SK-N-SH treated with all-trans-retinoic acid at 6 μM for 48 hours (cell line): Measurements from ENCODE around the gene NBAS.

Source experiments
- ATAC-seq: fragments of 200-7000 bp; cut with Tn5 transposase; 3 replicates; pipeline ENCODE4 v1.9.1; 2020; ENCODE audit warnings: mild to moderate bottlenecking, moderate library complexity
- ARNTL ChIP-seq: fragments of 450-650 bp; formaldehyde crosslinking; IDR thresholded peaks from 2 replicates; pipeline ENCODE4 v1.5.0; 2020; ENCODE audit warnings: low read depth, mild to moderate bottlenecking, moderate library complexity, borderline replicate concordance
- CREB5 ChIP-seq: fragments of 250-450 bp; sonication (Bioruptor Pico); IDR thresholded peaks from 2 replicates; pipeline ENCODE4 v1.5.1; 2020; ENCODE audit warnings: low read depth, mild to moderate bottlenecking, moderate library complexity
- CSDC2 ChIP-seq: fragments of 250-450 bp; sonication (Bioruptor Pico); IDR thresholded peaks from 2 replicates; pipeline ENCODE4 v1.5.0; 2020; ENCODE audit warnings: mild to moderate bottlenecking, moderate library complexity
- CSRNP3 ChIP-seq: fragments of 250-450 bp; sonication (Bioruptor Pico); IDR thresholded peaks from 2 replicates; pipeline ENCODE4 v1.5.1; 2021; ENCODE audit warnings: mild to moderate bottlenecking, moderate library complexity
- ESRRG ChIP-seq: fragments of 250-450 bp; sonication (Bioruptor Pico); IDR thresholded peaks from 2 replicates; pipeline ENCODE4 v1.6.1; 2021; ENCODE audit warnings: mild to moderate bottlenecking
- GLIS3 ChIP-seq: fragments of 250-450 bp; sonication (Bioruptor Pico); IDR thresholded peaks from 2 replicates; pipeline ENCODE4 v1.5.0; 2020; ENCODE audit warnings: mild to moderate bottlenecking, moderate library complexity
- ISL1 ChIP-seq: fragments of 250-450 bp; sonication (Bioruptor Pico); IDR thresholded peaks from 2 replicates; pipeline ENCODE4 v2.1.2; 2022; ENCODE audit warnings: mild to moderate bottlenecking, moderate library complexity
- OSR1 ChIP-seq: fragments of 250-450 bp; sonication (Bioruptor Pico); IDR thresholded peaks from 2 replicates; pipeline ENCODE4 v1.8.0; 2022; ENCODE audit warnings: moderate library complexity, mild to moderate bottlenecking, inconsistent platforms
- PATZ1 ChIP-seq: fragments of 250-450 bp; sonication (Bioruptor Pico); IDR thresholded peaks from 2 replicates; pipeline ENCODE4 v1.8.0; 2020; ENCODE audit warnings: mild to moderate bottlenecking, moderate library complexity, borderline replicate concordance
- POU6F1 ChIP-seq: fragments of 250-450 bp; sonication (Bioruptor Pico); IDR thresholded peaks from 2 replicates; pipeline ENCODE4 v1.8.0; 2021; ENCODE audit warnings: low read depth, mild to moderate bottlenecking, moderate library complexity, borderline replicate concordance
- PPARA ChIP-seq: fragments of 250-450 bp; sonication (Bioruptor Pico); IDR thresholded peaks from 2 replicates; pipeline ENCODE4 v1.5.0; 2020; ENCODE audit warnings: mild to moderate bottlenecking, borderline replicate concordance
- SNAI2 ChIP-seq: fragments of 250-450 bp; sonication (Bioruptor Pico); IDR thresholded peaks from 2 replicates; pipeline ENCODE4 v1.5.0; 2020; ENCODE audit warnings: mild to moderate bottlenecking, moderate library complexity
- TCF4 ChIP-seq: fragments of 250-450 bp; sonication (Bioruptor Pico); IDR thresholded peaks from 2 replicates; pipeline ENCODE4 v1.8.0; 2021; ENCODE audit warnings: mild to moderate bottlenecking, moderate library complexity, borderline replicate concordance
- TOX ChIP-seq: fragments of 250-450 bp; sonication (Bioruptor Pico); IDR thresholded peaks from 2 replicates; pipeline ENCODE4 v1.8.0; 2021; ENCODE audit warnings: mild to moderate bottlenecking, moderate library complexity, borderline replicate concordance
- TSHZ2 ChIP-seq: fragments of 250-450 bp; sonication (Bioruptor Pico); IDR thresholded peaks from 2 replicates; pipeline ENCODE4 v1.5.0; 2020; ENCODE audit warnings: mild to moderate bottlenecking, moderate library complexity
- ZC3H10 ChIP-seq: fragments of 250-450 bp; sonication (Bioruptor Pico); IDR thresholded peaks from 2 replicates; pipeline ENCODE4 v1.5.1; 2021; ENCODE audit warnings: mild to moderate bottlenecking, moderate library complexity
- ZFP3 ChIP-seq: fragments of 250-450 bp; sonication (Bioruptor Pico); IDR thresholded peaks from 2 replicates; pipeline ENCODE4 v1.5.0; 2020; ENCODE audit warnings: mild to moderate bottlenecking, moderate library complexity
- ZFP30 ChIP-seq: fragments of 450-650 bp; formaldehyde crosslinking; IDR thresholded peaks from 2 replicates; pipeline ENCODE4 v1.5.0; 2022; ENCODE audit warnings: mild to moderate bottlenecking, moderate library complexity
- ZNF565 ChIP-seq: fragments of 450-650 bp; formaldehyde crosslinking; conservative IDR thresholded peaks from 2 replicates; pipeline ENCODE4 v1.5.0; 2020; ENCODE audit warnings: low read depth, mild to moderate bottlenecking, moderate library complexity
- ZNF70 ChIP-seq: fragments of 450-650 bp; formaldehyde crosslinking; IDR thresholded peaks from 2 replicates; pipeline ENCODE4 v1.5.0; 2020; ENCODE audit warnings: mild to moderate bottlenecking, moderate library complexity

NBAS gene

GRCh38 chr2:15565994-15566671, 5.0 kb upstream of the NBAS start:
- no peak for ATAC-seq
- TF ChIP-seq ZC3H10 (CRISPR knock-in tag) (no peak), ZNF70 (CRISPR knock-in tag) (no peak), ESRRG (CRISPR knock-in tag) (no peak), CREB5 (CRISPR knock-in tag) (no peak), CSRNP3 (CRISPR knock-in tag) (no peak), TCF4 (CRISPR knock-in tag) (no peak), TSHZ2 (no peak), CSDC2 (no peak), ZFP3 (CRISPR knock-in tag) (no peak), ZFP30 (CRISPR knock-in tag) (no peak), POU6F1 (CRISPR knock-in tag) (no peak), PPARA (CRISPR knock-in tag) (no peak), TOX (no peak), SNAI2 (no peak), PATZ1 (CRISPR knock-in tag) (no peak), ZNF565 (CRISPR knock-in tag) (no peak), ARNTL (CRISPR knock-in tag) (no peak), ISL1 (CRISPR knock-in tag) (no peak), OSR1 (CRISPR knock-in tag) (no peak), GLIS3 (no peak)

GRCh38 chr2:15565392-15565791, 4.3 kb upstream of the NBAS start:
- ATAC-seq: no peak
- TF ChIP-seq TCF4 (CRISPR knock-in tag) (no peak), TSHZ2 (no peak), PATZ1 (CRISPR knock-in tag) (no peak)
